Measurements from ENCODE around the gene SYNDIG1. TPM values are rescaled to one million over a fixed set of nuclear protein-coding genes. Genes with fewer than 3 reads are reported as not detected.

The SYNDIG1 gene
- total and polyA plus RNA-seq, 2 of the 4 experiments (the other 2 are of a cell fraction) = not detected

- dilution Hi-C loops (cut with HindIII; ENCODE audit: low sequenced_read_pairs, unreplicated experiment) = no loop called here
- no TSS peak for BruUV-seq (replicated peaks)
- H2AK9ac ChIP-seq (replicated peaks; ENCODE audit: low read depth, low read length, poor library complexity) = no peak overlapping the region
- H2BK5ac ChIP-seq (ENCODE audit: low read depth, low read length, poor library complexity, severe bottlenecking) = no peak overlapping the region
- no peak overlapping the region for H3K4me2 ChIP-seq (ENCODE audit: low read depth, low read length)
- DNase-seq = no peak
- H4K91ac ChIP-seq (ENCODE audit: insufficient read depth, low read depth, low read length) = no peak overlapping the region
- no peak overlapping the region for H3K9ac ChIP-seq (ENCODE audit: low read depth, low read length)
- no peak overlapping the region for H3K4ac ChIP-seq (ENCODE audit: low read depth, low read length)
- no peaks in the 10 kb centered on the region for H3K9me1 ChIP-seq (ENCODE audit: insufficient read depth, low read length)
- WGBS, 2 experiments (ENCODE audit: extremely low coverage in 2 of 2, insufficient read length in 1 of 2) = no CpG with 5 or more reads among the region's 5 CpGs
- no peaks in the 10 kb centered on the region for H3K4me1 ChIP-seq (ENCODE audit: control insufficient read depth, insufficient read depth, low read length)
- H2AK5ac ChIP-seq (ENCODE audit: low read depth, low read length) = no peak overlapping the region
- H3K79me1 ChIP-seq (ENCODE audit: low read depth in 1 of 2, low read length in 2 of 2) = no peaks in the 10 kb centered on the region
- ATAC-seq (ENCODE audit: low read depth) = no peak
- CTCF ChIA-PET = no interaction called here
- no peak overlapping the region for H3K27ac ChIP-seq (ENCODE audit: insufficient read depth, low read length)
- H3K27me3 ChIP-seq (ENCODE audit: control insufficient read depth, insufficient read depth, low read length) = no peaks in the 10 kb centered on the region
- H3K56ac ChIP-seq (ENCODE audit: extremely low read depth, insufficient read depth, low read length) = no peak overlapping the region
- no peak overlapping the region for H4K8ac ChIP-seq (ENCODE audit: low read depth in 2 of 2, low read length in 2 of 2)
- H4K20me1 ChIP-seq (ENCODE audit: insufficient read depth, low read length) = no peaks in the 10 kb centered on the region
- TF ChIP-seq SMC3 (IDR thresholded peaks at IDR 0.05; ENCODE audit: low read depth, low read length) = no peak
- no peak for TF ChIP-seq CEBPB (IDR thresholded peaks at IDR 0.05; ENCODE audit: low read depth, low read length)
- no peak for TF ChIP-seq MAZ (IDR thresholded peaks at IDR 0.05; ENCODE audit: borderline replicate concordance, low read depth, low read length)
- no peak for TF ChIP-seq BHLHE40 (IDR thresholded peaks at IDR 0.05; ENCODE audit: low read depth, low read length)
- no peak for TF ChIP-seq RFX5 (IDR thresholded peaks at IDR 0.05; ENCODE audit: low read depth, low read length)
- TF ChIP-seq CHD1 (IDR thresholded peaks at IDR 0.05; ENCODE audit: low read depth, low read length) = no peak
- no peak for TF ChIP-seq USF2 (IDR thresholded peaks at IDR 0.05; ENCODE audit: low read depth, low read length)
- no peak for TF ChIP-seq CTCF (conservative IDR thresholded peaks at IDR 0.05; ENCODE audit: low read depth, low read length)
- TF ChIP-seq RAD21 (IDR thresholded peaks at IDR 0.05; ENCODE audit: low read length) = no peak
- no peak for TF ChIP-seq RCOR1 (IDR thresholded peaks at IDR 0.05; ENCODE audit: insufficient replicate concordance, low read length)
- no peak for TF ChIP-seq FOS (IDR thresholded peaks at IDR 0.05; ENCODE audit: low read depth, low read length)
- H3K9me3 ChIP-seq (ENCODE audit: control insufficient read depth, insufficient read depth, low read length) = no peaks in the 10 kb centered on the region
- POLR2A ChIA-PET (ENCODE audit: unreplicated experiment) = no interaction called here
- no peak overlapping the region for H3K4me3 ChIP-seq (ENCODE audit: insufficient read depth, low read depth, low read length)
- H3K14ac ChIP-seq (replicated peaks; ENCODE audit: low read depth, low read length) = no peak overlapping the region
- no peak overlapping the region for H2AFZ ChIP-seq (replicated peaks; ENCODE audit: low read length, poor library complexity)
- no peak overlapping the region for H2BK20ac ChIP-seq (ENCODE audit: low read depth, low read length)
- intact Hi-C loops (cut with micrococcal nuclease) = loop anchor here (10.0 kb wide), 1 partner anchor 252 kb away; no protein-coding TSS in a partner anchor
- no peak overlapping the region for H2BK120ac ChIP-seq (ENCODE audit: low read depth, low read length)
- H2BK15ac ChIP-seq (ENCODE audit: low read depth, low read length) = no peak overlapping the region
- H4K5ac ChIP-seq (ENCODE audit: low read depth, low read length) = no peak overlapping the region
- no peaks in the 10 kb centered on the region for H3K36me3 ChIP-seq (ENCODE audit: control insufficient read depth, insufficient read depth, low read length)
- in situ Hi-C loops (cut with MboI; ENCODE audit: low sequenced_read_pairs) = no loop called here
- H3K23ac ChIP-seq (ENCODE audit: low read depth, low read length) = no peak overlapping the region
- H3K18ac ChIP-seq (ENCODE audit: low read depth, low read length) = no peak overlapping the region
Observed at GRCh38 chr20:24522452-24523330, 53.3 kb downstream of the SYNDIG1 start.

Measured in IMR-90 (cell line).